Spleen (tissue), 11 donors: ENCODE results near the gene RASA3. TPM values are rescaled to one million over a fixed set of nuclear protein-coding genes. Genes with fewer than 3 reads are reported as not detected.
A peak's percentile ranks its signal among the peaks of the same experiment; 100 is the strongest.

Source experiments
- DNase-seq: peaks from one replicate; pipeline ENCODE4 v3.0.0-alpha.2; 2020
- H3K27ac ChIP-seq, 8 donors: fragments of 200-600 bp; sonication (generic) in 7 of 8; 1 replicate in 4 of 8; 2 replicates in 4 of 8; pipeline versions ENCODE4 v1.5.0 to v1.8.0; 2016 to 2021; ENCODE audit warnings: inconsistent platforms in 4 of 8, mild to moderate bottlenecking in 4 of 8, moderate library complexity in 1 of 8
- H3K27me3 ChIP-seq, 7 donors: fragments of 200-600 bp; sonication (generic) in 6 of 7; replicated peaks in 1 of 7; 1 replicate in 4 of 7; 2 replicates in 3 of 7; pipeline versions ENCODE4 v1.5.0 to v1.8.0; 2016 to 2021; ENCODE audit warnings: inconsistent platforms in 3 of 7, mild to moderate bottlenecking in 1 of 7
- H3K36me3 ChIP-seq, 6 donors: fragments of 200-600 bp; sonication (generic) in 5 of 6; 1 replicate in 4 of 6; 2 replicates in 2 of 6; pipeline versions ENCODE4 v1.5.0 to v1.8.0; 2016 to 2021; ENCODE audit warnings: inconsistent platforms in 2 of 6
- H3K4me1 ChIP-seq, 6 donors: fragments of 200-600 bp; sonication (generic) in 5 of 6; 1 replicate in 3 of 6; 2 replicates in 3 of 6; pipeline versions ENCODE4 v1.5.0 to v1.8.0; 2016 to 2021; ENCODE audit warnings: inconsistent platforms in 3 of 6
- H3K4me3 ChIP-seq, 8 donors: fragments of 200-600 bp; sonication (generic) in 7 of 8; 1 replicate in 4 of 8; 2 replicates in 4 of 8; pipeline versions ENCODE4 v1.5.0 to v1.8.0; 2016 to 2021; ENCODE audit warnings: inconsistent platforms in 4 of 8, mild to moderate bottlenecking in 4 of 8, moderate library complexity in 2 of 8
- H3K9me3 ChIP-seq, 8 donors: fragments of 200-600 bp; sonication (generic) in 7 of 8; 1 replicate in 4 of 8; 2 replicates in 4 of 8; pipeline versions ENCODE4 v1.5.0 to v1.8.0; 2016 to 2021; ENCODE audit warnings: inconsistent platforms in 4 of 8
- CTCF ChIP-seq, 11 experiments: fragments of 200-600 bp in 7 of 11; fragments of 450-650 bp in 4 of 11; sonication (generic) in 4 of 11; IDR thresholded peaks in 8 of 11; conservative IDR thresholded peaks in 3 of 11; 1 replicate in 7 of 11; 2 replicates in 4 of 11; pipeline versions ENCODE4 v1.4.0 to v1.8.0; 2016 to 2021; ENCODE audit warnings: antibody characterized with exemption in 11 of 11, inconsistent platforms in 4 of 11, mild to moderate bottlenecking in 1 of 11
- POLR2A ChIP-seq, 3 donors: fragments of 450-650 bp; IDR thresholded peaks; one replicate each; pipeline ENCODE4 v1.5.1; 2017; ENCODE audit warnings: antibody characterized with exemption in 3 of 3, mild to moderate bottlenecking in 1 of 3
- POLR2AphosphoS5 ChIP-seq, 3 donors: sonication (generic); formaldehyde crosslinking; IDR thresholded peaks; one replicate each; pipeline ENCODE4 v1.5.1; 2017; ENCODE audit warnings: antibody characterized with exemption in 3 of 3
- WGBS, 5 donors: extraction: QIAGEN DNeasy Blood & Tissue Kit in 3 of 5; methylation state at CpG; one replicate each; pipeline versions ENCODE4 v1.1.5 to v1.1.7; 2013 to 2018; 5-methylcytosine and 5-hydroxymethylcytosine counted together
- intact Hi-C: fragments of 100-400 bp; cut with DNase I; formaldehyde crosslinking; loops from one replicate; pipeline ENCODE4 v1.15.0; 2023; ENCODE audit warnings: low total_unique reads
- polyA plus RNA-seq, 3 donors: library from polyadenylated mRNA; stranded (reverse); fragments of 200-250 nt; gene quantifications; one replicate each; pipeline ENCODE4 v1.2.1, GENCODE V29; 2013
- total RNA-seq, 7 donors: library from RNA; depleted of rRNA in 3 of 7; stranded (reverse); fragments of >200 nt in 3 of 7; fragmentation: NEBNext Ultra II Directional in 4 of 7; extraction: Animal tissue kit (Norgen Biotek cat#: 25700) in 4 of 7; gene quantifications; one replicate each; pipeline versions ENCODE4 v1.1.0 to v1.2.1, GENCODE V29; 2016 to 2021
- donor health status: healthy with polysubstance abuse.
- donor health status: DM: no; HTN: no; CAD: no; lungs with moderate emphysema.
- donor health status: DM: no; HTN: no; CAD: no.
- donor health status: Bipolar disorder and iron deficiency.
- donor health status: healthy.
- donor health status: DM: no; HTN: no; CAD: no.
- donor health status: DM: yes; HTN: yes; CAD: no.

RASA3 gene
- total and polyA plus RNA-seq, 10 donors: 11.7 to 52.8 (median 47.7) TPM

GRCh38 chr13:113950451-113951245, 181.8 kb downstream of the RASA3 start:
- intact Hi-C loops: loop anchor here (2.0 kb wide), 1 partner anchor 276 kb away; no protein-coding TSS in a partner anchor
- WGBS, 5 donors: 43 to 65% (median 51%) methylated on average over 20 to 24 of the region's 24 CpGs
- peak; percentile 75 for DNase-seq

GRCh38 chr13:113949546-113949945, 182.9 kb downstream of the RASA3 start:
- WGBS, 5 donors: 91 to 98% (median 91%) methylated on average over 3 to 5 of the region's 5 CpGs
- Histone ChIP-seq H3K36me3 (peaks cover 0 to 11% (median 0%) of the 10 kb centered on the region in 6 donors), H3K4me3 (no peak overlapping the region), H3K27me3 (no peaks in the 10 kb centered on the region), H3K9me3 (no peaks in the 10 kb centered on the region), H3K4me1 (peaks cover 5 to 23% (median 14%) of the 10 kb centered on the region in 6 donors), H3K27ac (no peak overlapping the region)
- intact Hi-C loops: no loop called here
- TF ChIP-seq POLR2AphosphoS5 (IDR thresholded peaks at IDR 0.05): no peak
- TF ChIP-seq CTCF (IDR thresholded peaks at IDR 0.05 in 8 of 11, conservative IDR thresholded peaks at IDR 0.05 in 3 of 11): no peak
- peak; percentile 64 for DNase-seq

More at GRCh38 chr13:113950451-113951245, 181.8 kb downstream of the RASA3 start:
- Histone ChIP-seq H3K4me3 (peak overlapping the region in 1 of 8 donors; percentile 43), H3K27ac (peak overlapping the region in 2 of 8 donors; percentile 30 to 38), H3K27me3 (no peaks in the 10 kb centered on the region), H3K36me3 (peaks cover 0 to 22% (median 0%) of the 10 kb centered on the region in 6 donors), H3K4me1 (peaks cover 5 to 23% (median 14%) of the 10 kb centered on the region in 6 donors), H3K9me3 (no peaks in the 10 kb centered on the region)
- TF ChIP-seq POLR2AphosphoS5 (IDR thresholded peaks at IDR 0.05) (no peak), CTCF (IDR thresholded peaks at IDR 0.05 in 8 of 11, conservative IDR thresholded peaks at IDR 0.05 in 3 of 11) (no peak), POLR2A (IDR thresholded peaks at IDR 0.05) (no peak)

GRCh38 chr13:113948034-113948742, 184.2 kb downstream of the RASA3 start:
- Histone ChIP-seq H3K27ac (peak overlapping the region in 1 of 8 donors; percentile 14), H3K27me3 (no peaks in the 10 kb centered on the region), H3K4me3 (no peak overlapping the region), H3K36me3 (no peaks in the 10 kb centered on the region), H3K4me1 (peaks cover 5 to 23% (median 14%) of the 10 kb centered on the region in 6 donors), H3K9me3 (no peaks in the 10 kb centered on the region)
- intact Hi-C loops: no loop called here
- WGBS, 5 donors: 52 to 66% (median 55%) methylated on average over 13 to 14 of the region's 14 CpGs
- peak; percentile 37 for DNase-seq
- TF ChIP-seq CTCF (IDR thresholded peaks at IDR 0.05 in 8 of 11, conservative IDR thresholded peaks at IDR 0.05 in 3 of 11) (no peak), POLR2A (IDR thresholded peaks at IDR 0.05) (no peak), POLR2AphosphoS5 (IDR thresholded peaks at IDR 0.05) (no peak)
